ENCODE data around the gene SFXN5.
"Not testable (repeated sequence)": the region's sequence is repeated elsewhere in the genome, so short reads cannot be mapped to it uniquely, and the experiment has no call there.

The SFXN5 gene

DNA sequence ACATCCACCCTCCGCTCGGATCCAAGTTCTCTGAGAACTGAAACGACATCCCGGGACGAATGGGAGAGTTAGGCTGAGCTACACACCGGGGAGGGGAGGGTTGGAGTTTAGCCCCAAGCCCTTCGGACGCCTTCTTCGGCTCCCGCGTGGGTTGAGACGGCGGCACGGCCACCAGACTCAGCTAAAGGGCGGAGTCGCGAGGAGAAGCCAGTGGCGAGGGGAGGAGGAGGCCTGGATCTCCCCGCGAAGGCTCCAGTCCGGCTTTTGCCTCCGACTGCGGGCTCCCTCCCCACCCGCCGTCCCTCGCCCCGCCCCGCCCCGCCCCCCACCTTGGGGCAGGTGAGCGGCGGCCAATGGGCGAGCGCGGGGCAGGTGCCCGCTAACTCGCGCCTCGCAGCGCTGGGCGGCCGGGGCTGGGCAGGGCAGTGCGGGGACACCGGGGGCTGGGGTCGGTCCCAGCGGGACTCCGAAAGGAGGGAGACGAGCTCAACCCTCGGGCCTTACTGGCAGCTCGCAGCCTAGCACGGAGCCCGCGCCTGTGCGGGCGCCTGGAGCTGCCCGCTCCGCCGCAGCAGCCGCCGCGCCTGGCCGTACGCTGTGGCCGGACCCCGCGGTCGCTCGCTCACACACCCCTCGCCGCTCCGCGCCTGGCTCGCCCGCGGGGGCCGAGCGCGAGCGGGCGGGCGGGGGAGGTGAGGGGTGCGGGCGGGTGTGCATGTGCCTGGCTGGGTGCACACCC, 154.2 kb downstream of the SFXN5 start, which contains the start of gene EMX1:
TSS of gene EMX1 (plus strand) at position 382 of the 739 bp plus-strand sequence. CDS start at position 716, 334 bp downstream.
- peak; percentile 34 for DNase-seq

DNA sequence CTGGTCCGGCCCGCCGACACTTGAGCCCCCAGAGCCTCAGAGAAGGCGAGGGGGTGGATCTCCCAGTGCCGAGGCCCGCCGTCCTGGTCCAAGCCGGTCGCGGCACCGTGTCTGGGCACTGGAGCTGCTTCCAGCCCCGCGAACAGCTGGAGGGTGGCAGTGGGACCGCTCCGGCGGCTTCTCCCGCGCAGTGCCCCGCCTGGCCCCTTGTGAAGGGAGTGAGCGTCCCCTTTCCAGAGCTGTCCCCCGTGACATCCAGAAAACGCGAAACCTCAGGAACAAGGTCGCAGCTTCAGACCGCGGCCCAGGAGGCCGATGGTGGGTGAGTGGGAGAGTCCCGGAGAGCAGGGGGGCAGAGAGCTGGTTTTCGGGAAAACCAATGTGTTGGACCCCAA, 154.8 kb downstream of the SFXN5 start:
- no peak for DNase-seq

DNA sequence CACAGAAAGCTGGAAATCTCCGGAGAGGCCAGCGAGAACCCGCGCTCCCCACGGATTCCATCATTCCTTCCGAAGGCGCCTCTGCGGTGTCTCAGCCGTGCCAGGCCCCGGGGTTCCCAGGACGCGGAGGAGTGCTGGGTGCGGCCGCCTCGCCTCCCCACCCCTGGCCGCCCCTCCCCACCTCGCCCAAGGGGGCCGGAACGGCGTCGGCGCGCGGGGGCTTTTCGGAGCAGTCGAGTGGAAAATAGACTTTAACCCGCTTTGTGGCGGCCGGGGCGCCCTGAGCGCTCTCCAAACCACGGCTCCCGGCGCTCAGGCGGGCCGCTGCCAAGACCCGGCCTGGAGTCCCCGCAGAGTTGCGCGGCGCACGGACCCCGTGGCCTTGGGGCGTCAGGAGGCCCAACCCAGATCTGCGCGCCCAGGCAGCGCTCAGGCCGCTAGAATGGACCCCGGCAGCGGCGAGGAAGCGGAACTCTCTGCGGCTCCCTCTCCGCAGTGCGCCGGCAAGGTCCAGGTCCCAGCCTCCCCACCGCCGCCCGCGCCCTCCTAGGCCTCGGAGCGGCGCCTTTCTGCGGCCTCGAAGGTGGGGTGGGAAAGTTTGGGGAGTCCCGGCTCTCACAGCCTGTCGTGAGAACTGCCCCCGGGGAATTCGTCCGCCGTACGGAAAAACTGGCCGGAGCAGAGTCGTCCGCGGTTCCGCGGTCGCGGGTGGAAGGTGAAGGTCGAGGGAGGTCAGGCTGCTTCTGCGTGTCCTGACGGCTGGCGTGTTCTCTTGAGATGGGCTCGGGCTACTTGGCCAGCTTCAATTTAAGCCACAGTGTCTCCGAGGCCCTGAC, 155.4 kb downstream of the SFXN5 start:
- DNase-seq: no peak

DNA sequence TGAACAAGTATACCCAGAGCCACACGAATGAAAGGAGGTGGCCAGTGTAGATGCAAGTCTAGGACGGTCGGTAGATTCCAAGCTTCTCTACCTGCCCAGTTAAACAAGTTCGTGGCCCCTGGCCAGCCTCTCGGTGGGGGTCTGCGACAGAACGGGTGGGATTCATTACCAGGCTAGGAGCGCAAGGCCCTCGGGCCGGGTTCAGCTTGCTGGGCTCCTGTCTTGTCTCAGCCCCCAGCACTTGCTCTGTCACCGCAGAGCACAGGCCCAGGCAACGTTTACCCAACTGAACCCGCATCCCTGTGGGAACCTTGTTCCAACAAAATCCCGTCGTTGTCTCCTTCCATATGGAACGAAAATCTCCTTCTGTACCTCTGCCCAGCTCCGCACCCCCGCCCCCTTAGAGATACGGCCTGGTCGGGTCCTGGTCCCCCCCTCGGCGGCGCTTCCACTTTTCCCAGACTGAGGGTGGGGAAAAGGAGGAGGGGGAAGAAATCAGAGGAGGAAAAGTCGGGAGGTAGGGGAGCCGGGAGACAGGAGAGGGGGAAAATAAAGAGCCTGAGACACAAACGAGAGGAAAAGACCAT, 156.1 kb downstream of the SFXN5 start:
- no peak for DNase-seq

DNA sequence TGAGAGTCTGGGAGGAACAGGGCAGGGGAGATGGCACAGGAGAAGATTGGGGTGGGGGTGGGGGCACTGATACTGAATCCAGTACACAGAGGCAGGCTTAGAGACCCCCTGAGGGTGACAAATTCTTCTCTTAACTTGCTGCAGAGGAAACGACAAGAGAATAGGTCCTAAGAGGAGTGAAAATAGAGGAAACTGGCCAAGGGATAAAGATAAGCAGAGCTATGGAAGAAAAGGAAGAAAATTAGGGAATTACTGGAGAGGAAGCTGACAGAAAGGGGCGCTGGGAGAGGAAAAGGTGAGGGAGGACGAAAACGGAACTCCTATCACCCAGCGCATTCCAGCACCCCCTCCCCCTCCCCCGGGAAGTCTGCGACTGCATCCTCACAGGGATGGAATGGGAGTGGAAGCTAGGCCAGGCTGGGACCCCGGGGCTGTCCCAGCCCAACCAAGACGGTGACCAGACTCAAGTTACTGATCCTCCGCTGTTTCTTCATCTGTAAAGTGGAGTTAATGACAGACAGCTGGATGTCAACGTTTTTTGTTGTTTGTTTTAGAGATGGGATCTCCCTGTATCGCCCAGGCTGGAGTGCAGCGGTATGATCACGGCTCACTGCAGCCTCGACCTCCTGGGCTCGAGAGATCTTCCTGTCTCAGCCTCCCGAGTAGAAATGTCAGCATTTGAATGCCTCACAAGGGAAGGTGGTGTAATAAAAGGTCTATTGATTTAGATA, 156.8 kb downstream of the SFXN5 start:
- DNase-seq: no peak

DNA sequence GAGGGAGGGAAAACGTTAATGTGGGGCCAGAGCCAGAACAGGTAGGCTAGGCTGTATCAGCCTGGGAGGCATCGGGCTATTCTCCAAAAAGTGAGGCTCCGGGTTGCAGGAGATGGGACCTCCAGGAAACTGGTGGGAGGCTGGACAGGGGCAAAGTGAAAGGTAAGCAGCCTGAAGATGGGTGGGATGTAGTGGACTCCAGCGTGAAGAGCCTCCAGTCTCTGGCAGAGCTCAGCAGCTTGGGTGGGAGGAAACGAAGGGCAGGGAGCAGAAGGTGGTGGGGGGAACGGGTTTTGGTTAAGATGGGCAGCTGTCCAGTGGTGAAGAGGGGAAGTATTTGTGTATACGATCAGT, 157.3 kb downstream of the SFXN5 start:
- DNase-seq: no peak

DNA sequence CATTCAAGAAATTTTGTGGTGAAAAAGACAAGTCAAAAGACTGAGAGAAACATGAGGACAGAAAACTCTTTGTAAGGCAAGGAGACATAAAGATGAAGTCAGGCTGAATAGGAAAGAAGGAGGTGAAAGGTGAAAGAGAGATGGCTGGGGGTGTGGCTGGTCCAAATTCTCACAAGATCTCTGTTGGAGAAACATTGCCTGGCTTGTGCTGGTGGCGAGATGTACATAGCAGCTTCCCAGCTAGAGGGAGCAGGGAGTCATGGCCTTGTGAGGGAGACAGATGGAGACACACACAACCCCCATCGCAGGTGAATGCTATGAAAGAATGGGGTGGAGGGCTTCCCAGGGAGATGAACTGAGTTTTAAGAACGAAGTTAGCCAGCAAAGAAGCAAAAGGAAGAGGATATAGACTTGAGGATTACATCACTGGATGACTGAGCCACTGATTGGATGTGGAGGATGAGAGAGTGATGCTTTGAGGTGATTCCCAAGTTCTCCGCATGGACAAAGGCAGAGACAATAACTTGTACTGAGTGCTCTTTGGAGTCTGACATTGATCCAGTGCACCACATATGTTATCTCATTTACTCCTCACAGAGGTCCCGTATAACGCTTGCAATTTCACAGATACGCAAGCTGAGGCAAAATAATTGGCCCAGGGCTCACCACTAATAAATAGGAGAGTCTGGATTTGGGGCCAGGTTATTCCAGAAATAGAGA, 157.9 kb downstream of the SFXN5 start:
- DNase-seq: no peak

DNA sequence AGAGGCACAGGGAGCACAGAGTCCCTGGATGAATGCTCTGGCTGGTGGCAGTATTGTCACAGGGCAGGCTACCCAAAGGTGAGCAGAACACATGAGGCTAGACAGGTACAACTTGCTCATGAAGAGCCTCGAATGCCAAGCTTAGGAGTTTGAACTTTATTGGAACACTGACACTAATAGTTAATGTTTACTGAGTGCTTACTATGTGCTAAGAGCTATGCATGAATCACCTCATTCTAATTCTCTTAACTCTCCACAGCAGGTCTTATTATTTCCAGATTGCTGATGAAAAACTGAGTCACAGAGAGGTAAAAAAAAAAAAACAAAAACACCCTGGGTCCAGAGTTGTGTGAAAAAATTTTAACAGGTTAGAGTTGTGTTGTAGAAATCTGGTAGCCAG, 160.3 kb downstream of the SFXN5 start:
- DNase-seq: no peak

DNA sequence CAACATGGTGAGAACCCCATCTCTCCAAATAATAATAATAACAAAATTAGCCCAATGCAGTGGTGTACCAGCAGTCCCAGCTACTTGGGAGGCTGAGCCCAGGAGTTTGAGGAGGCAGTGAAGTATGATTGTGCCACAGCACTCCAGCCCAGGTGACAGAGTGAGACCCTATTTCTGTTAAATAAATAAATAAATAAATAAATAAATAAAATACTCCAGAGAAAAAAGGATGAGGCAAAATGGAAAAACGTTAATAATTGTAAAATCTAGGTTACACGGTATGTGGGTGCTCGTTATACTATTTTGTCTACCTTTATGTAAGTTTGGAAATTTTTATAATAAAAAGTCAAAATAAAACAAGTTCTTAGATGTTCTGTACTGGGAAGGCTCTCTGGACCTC, 162.8 kb downstream of the SFXN5 start:
- DNase-seq: no peak

DNA sequence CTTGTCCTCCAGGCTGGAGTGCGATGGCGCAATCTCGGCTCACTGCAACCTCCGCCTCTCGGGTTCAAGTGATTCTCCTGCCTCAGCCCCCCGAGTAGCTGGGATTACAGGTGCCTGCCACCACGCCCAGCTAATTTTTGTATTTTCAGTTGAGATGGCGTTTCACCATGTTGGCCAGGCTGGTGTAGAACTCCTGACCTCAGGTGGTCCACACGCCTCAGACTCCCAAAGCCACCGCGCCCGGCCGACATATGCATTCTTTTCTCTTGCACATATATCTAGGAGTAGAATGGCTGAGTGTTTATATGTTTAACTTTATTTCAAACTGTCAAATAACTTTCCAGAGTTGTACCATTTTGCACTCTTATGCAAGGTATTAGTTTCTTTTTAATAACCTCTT, 164.1 kb downstream of the SFXN5 start:
- DNase-seq: not testable (repeated sequence)

DNA sequence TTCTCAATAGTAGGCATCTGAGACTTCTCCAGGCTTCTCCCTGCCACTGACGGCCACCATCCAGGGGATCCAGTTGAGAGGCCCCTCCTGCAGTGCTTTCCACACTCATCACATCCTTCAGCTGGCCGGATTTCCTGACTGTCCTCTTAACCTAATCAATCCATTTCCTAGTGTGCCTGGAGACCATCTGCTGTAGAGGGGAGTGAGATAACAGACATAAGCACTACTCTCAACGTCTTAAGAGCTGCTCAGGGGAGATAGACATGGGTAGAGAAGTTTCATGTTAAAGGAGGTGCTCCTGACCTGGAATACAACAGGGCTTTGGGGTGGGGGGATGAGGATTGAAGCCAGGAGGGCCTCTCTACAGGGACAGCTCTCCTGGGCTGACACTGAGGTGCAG, 170.1 kb downstream of the SFXN5 start:
- DNase-seq: no peak

DNA sequence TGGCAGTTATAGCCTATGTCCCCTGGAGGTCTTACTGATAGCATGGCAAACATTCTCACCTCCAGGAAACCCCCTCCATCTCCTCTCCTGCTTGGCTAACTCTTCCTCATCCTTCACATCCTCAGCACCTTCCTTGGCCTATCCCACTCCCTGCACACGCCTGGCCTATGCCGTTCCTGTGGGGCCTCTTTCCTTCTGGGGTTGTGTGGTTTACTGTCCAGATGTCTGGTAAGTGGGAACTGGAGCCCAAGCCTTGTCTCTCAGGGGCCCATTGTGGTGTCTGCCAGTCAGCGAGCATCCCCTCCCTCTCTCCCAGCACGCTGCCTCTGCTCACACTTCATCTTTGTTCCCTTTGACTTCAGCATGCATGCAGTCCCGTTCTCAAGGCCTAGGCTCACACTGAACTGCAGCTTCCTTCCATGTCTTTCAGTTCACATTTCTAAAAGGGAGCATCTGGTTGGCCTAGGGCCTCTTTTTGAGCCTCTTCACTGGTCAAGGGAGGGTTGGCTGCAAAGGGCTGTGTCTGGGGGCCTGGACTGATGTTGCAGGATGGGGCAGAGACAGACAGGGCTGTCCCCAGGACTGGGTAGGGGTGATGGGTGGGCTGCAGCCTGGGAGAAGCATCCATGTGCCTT, 171.2 kb downstream of the SFXN5 start:
- no peak for DNase-seq

DNA sequence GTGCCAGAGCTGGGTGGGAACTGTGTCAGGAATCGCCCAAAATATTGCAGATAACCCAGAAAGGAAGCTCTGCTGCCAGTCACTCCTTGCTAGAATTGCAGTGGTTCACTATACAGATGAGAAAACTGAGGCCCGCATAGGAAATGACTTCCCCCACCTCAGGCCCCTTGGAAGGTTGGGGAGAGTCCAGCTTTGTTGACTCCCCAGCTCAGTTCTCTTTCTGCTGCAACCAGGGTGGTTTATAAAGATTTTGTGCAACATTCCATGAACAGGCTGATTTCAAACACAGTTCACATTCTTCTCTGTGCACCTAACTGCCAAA, 173.0 kb downstream of the SFXN5 start:
- no peak for DNase-seq

DNA sequence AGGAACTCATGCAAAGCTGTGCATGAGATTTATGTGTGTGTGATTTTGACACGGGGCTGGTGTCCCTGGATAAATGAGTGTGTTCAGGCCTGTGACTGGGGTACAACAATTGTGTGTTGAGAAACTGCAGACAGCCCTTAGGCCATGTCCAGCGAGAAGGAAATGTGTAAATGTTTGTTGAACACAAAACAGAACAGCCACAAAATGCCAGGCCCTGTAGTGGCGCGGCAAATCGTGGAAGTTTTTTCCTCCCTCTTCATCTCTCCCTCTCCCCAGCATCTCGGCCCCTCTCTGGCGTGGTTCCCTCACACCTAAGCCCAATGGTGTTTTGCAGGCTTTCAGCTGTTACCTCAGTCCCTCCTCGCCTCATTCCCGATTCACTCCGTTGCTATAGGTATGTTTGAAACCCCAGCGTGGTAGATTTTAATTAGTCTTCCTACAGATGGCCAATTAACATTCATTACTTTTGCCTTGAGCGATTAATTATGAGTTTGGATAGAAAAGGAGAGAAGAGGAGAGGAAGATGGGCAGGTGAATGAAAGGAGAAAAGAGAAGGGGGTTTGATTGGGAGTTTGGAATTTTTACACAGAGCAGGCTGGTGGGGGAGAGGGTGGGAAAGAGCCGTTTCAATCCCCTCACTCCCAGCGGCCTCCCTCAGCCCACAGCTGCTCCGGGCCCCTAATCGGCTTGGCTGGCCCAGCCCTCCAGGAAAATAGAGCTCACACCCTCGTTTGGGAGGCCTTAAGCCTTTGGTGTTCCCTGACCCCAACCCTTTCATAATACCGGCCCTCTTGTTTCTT, 173.5 kb downstream of the SFXN5 start:
- no peak for DNase-seq

DNA sequence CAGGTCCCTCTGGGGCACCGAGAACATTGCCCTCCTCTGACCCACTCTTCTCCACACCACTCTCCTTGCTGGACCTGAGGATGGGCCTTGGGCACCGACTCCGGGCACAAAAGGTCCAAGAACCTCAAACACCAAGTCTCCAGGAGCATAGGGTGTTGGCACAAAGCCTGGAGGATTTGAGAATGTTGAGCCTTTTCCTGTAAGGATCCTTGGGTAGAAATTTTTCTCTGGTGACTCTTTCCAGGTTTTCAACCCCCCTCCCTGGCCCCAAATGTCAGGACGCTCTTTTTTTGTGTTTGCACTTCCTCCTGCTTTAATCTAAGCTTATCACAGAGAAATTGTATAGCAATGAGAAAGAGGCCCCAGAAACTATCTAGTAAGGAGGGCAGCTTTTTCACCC, 175.1 kb downstream of the SFXN5 start:
- DNase-seq: no peak

DNA sequence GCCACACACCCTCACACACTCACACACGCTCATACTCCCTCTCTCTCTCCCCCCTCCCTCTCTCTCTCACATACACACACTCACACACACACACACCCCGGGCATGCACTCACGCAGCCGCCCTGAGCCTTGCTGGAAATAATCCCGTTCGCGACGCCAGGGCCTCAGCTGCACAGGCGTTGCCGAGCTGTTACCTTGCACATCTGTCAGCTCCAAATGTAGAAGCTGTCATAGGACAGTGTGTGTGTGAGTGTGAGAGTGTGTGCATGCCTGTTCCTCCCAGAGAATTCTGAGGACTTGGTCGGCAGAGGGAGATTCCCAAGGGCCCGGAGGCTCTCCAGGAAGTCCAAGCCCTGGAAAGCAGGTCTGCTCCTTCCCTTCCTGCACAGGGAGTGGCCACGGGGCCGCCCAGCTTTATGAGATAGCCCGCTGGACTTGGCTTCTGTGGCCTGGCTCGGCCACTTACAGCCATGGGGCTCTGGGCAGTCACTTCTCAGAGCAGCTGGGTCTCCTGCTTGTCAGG, 175.7 kb downstream of the SFXN5 start:
- DNase-seq: peak; percentile 65

DNA sequence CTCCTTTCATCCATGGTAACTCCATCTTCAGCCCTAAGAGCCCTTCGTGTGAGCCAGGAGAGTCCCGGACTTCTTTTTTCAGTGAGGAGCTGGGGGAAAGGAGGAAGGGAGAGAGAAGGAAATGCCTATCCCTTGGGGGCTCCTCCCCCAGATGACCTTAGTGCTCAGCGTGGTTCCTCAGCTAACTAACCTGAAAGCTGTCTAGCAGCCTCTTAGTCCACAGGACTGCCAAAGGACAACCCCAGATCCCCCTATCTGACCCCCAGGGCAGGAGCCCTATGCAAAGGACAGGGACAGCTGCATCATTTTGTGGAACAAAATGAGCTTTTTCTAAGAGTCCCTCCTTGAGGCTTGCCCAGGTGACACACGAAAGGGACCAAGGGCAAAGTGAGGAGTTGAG, 176.4 kb downstream of the SFXN5 start:
- no peak for DNase-seq

DNA sequence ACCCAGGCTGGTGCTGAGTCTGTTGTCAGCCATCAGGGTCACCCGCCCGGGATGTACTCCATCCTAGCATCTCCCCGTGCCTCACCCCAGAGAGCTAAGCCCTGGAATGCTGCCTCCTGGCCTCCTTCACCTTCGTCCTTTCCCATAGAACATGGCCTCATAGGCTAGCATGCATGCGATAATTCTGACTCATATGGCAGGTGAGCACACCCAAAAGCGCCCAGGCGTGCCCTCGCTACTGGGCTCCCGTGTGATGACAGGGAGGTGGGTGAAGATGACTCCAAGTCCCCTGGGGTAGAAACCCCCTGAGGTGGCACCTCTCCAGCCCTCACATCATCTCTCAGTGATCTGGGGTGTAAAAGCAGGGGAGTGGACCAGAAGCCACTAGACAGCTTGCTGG, 177.0 kb downstream of the SFXN5 start:
- no peak for DNase-seq

DNA sequence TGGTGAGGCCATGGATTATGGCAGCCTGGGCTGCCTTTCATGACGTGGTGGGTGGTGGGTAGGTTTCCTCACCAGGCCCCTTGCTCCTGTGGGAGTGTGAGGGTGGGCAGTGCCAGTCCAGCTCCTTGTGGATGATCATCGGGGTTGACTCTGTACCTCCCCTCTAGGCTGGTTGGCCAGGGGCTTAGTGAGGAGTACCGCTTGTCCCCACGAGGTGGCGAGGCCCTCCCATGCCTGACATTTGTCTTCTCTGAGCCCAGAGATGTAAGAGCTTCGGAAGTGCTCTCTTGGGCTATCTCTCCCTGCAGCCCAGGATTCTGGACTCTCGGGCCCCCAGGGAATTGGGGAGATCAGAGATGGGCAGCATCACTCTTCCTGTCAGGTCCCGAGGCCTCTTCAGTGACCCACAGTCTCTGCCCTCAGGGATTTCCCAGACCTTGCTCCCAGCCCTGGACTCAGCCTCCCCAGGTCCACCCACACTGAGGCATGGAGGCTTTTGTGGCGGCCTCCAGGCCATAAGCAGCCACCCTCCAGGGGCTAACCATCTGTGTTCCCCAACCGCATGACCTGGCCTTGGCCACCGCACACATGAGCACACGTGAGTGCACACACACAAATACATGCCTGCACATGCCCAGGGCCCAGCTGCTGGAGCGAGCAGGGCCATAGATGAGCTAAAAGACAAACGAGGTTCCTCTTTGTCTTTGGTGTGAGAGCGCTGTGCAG, 177.8 kb downstream of the SFXN5 start:
- DNase-seq: peak; percentile 21

DNA sequence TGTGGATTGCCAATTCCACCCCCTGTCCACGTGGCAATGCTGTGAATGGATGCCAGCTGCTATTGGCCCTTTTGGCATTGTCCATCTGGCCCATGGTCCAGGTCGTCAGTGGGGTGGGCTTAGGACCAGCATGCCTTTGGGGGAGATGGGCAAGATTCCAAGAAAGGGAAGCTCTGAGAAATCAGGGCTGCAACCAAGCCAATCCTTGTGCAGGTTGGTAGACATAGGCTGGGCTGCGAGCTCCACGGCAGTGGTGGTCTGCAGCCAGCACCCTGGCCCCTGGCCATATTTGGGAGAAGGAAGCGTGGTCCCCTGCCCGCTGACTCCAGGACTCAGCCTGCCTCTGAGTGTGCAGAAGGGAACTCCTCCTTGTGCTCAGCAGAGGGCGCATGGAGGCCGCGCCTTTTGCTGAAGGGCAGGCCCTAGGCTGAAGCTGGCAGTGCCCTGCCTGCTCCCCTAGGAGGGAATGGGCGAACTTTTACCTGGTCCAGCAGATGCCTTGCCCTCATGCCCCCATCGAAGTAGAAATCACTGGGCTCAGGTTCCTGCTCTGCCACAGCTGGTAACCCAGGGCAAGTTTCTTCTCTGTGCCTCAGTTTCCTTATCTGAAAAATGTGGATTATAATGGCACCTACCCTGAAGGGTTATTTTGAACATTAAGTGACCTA, 178.9 kb downstream of the SFXN5 start:
- DNase-seq: peak; percentile 7
